ENCODE results near the gene BATF3. TPM values are rescaled to one million over a fixed set of nuclear protein-coding genes. Genes with fewer than 3 reads are reported as not detected.

The BATF3 gene
- total and polyA plus RNA-seq, 3 donors from 2014 or later, result 1.1 to 4.2 (median 2.5) TPM

GRCh38 chr1:212700892-212701819 lies 1.5 kb upstream of the BATF3 start:
- Histone ChIP-seq H3K27me3 (peaks cover 4% of the 10 kb centered on the region), H3K4me3 (peak overlapping the region; percentile 60 to 76), H3K27ac (no peak overlapping the region), H3K9me3 (no peaks in the 10 kb centered on the region), H3K4me1 (peaks cover 4% of the 10 kb centered on the region), H3K36me3 (ENCODE audit: low read depth, missing control alignments) (no peaks in the 10 kb centered on the region)
- TF ChIP-seq POLR2A (IDR thresholded peaks at IDR 0.05) (no peak), CTCF (IDR thresholded peaks at IDR 0.05) (no peak)
- peak; percentile 61 for DNase-seq
- WGBS, 2 donors, result 9 to 10% methylated on average over 21 to 27 of the region's 27 CpGs
- intact Hi-C loops (cut with DNase I; ENCODE audit: low total_unique reads), result no loop called here

GRCh38 chr1:212700223-212700891 lies 717 bp upstream of the BATF3 start:
- Histone ChIP-seq H3K27ac (no peak overlapping the region), H3K27me3 (peaks cover 4% of the 10 kb centered on the region), H3K4me3 (peak overlapping the region; percentile 60 to 76), H3K4me1 (peaks cover 4% of the 10 kb centered on the region), H3K9me3 (no peaks in the 10 kb centered on the region), H3K36me3 (ENCODE audit: low read depth, missing control alignments) (no peaks in the 10 kb centered on the region)
- 0 to 1% methylated on average over 18 to 51 of the region's 56 CpGs for WGBS, 2 donors
- no peak for TF ChIP-seq CTCF (IDR thresholded peaks at IDR 0.05)
- TF ChIP-seq POLR2A (IDR thresholded peaks at IDR 0.05), result no peak
- no peak for DNase-seq
- intact Hi-C loops (cut with DNase I; ENCODE audit: low total_unique reads), result no loop called here

- H3K9me3 ChIP-seq, result no peaks in the 10 kb centered on the region
- TF ChIP-seq CTCF (IDR thresholded peaks at IDR 0.05) (no peak), POLR2A (IDR thresholded peaks at IDR 0.05) (no peak)
- peaks cover 4% of the 10 kb centered on the region for H3K4me1 ChIP-seq
- H3K27me3 ChIP-seq, result peaks cover 4% of the 10 kb centered on the region
- 1 to 3% methylated on average over 6 to 41 of the region's 42 CpGs for WGBS, 2 donors
- intact Hi-C loops (cut with DNase I; ENCODE audit: low total_unique reads), result no loop called here
- no peak overlapping the region for H3K27ac ChIP-seq
- H3K4me3 ChIP-seq, result peak overlapping the region; percentile 60 to 76
- H3K36me3 ChIP-seq (ENCODE audit: low read depth, missing control alignments), result no peaks in the 10 kb centered on the region
- peak; percentile 26 for DNase-seq
These were observed 476 bp downstream of the BATF3 start for GRCh38 chr1:212699104-212699624.

DNA sequence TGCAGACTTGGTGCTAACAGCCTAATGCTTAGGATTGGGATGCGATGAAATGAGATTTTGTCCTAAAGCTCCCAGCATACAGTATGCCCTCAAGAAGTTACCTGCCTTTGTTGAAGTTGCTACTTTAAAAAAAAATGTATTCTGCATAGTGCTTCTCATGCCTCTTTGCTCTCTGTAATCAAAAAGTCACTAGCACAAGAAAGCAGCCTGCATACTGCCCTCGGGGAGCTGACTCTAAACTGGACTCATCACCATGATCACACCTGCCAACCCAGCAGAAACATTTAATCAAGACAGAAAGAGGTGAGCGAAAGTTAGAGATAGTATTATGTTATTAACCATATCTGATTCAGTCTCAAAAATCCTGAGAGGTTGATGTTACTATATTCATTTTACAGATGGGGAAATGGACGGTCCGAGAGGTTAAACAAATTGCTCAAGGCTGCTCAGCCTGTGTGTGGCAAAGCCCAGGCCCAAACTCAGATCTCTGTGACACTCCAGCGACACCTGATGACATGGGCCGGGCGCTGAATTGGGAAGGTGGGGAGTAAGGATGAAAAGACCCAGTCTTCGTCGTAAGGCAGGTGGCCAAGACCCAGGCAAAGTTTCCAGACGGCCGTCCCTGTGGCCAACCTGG lies 1.1 kb downstream of the BATF3 start:
- Histone ChIP-seq H3K27me3 (peaks cover 4% of the 10 kb centered on the region), H3K36me3 (ENCODE audit: low read depth, missing control alignments) (no peaks in the 10 kb centered on the region), H3K27ac (no peak overlapping the region), H3K9me3 (no peaks in the 10 kb centered on the region), H3K4me1 (peaks cover 4% of the 10 kb centered on the region), H3K4me3 (peak overlapping the region in 1 of 2 donors; percentile 76)
- intact Hi-C loops (cut with DNase I; ENCODE audit: low total_unique reads), result no loop called here
- WGBS, 2 donors, result 25 to 31% methylated on average over 12 of the region's 12 CpGs
- TF ChIP-seq POLR2A (IDR thresholded peaks at IDR 0.05) (no peak), CTCF (IDR thresholded peaks at IDR 0.05) (no peak)
- no peak for DNase-seq
